ENCODE data around the gene PDE9A. TPM values are rescaled to one million over a fixed set of nuclear protein-coding genes. Genes with fewer than 3 reads are reported as not detected.

Gene PDE9A
- total and polyA plus RNA-seq, 2 of the 4 experiments (the other 2 are of a cell fraction), result 0.89 to 0.90 TPM

- dilution Hi-C loops (cut with HindIII; ENCODE audit: low sequenced_read_pairs, unreplicated experiment), result no loop called here
Observed at GRCh38 chr21:42696501-42697040, 43.1 kb downstream of the PDE9A start.

More at GRCh38 chr21:42696501-42697040, 43.1 kb downstream of the PDE9A start:
- TF ChIP-seq USF2 (IDR thresholded peaks at IDR 0.05; ENCODE audit: low read depth, low read length) (no peak), CHD1 (IDR thresholded peaks at IDR 0.05; ENCODE audit: low read depth, low read length) (no peak), MXI1 (IDR thresholded peaks at IDR 0.05; ENCODE audit: borderline replicate concordance, low read depth, low read length) (no peak), BHLHE40 (IDR thresholded peaks at IDR 0.05; ENCODE audit: low read depth, low read length) (no peak), MAZ (IDR thresholded peaks at IDR 0.05; ENCODE audit: borderline replicate concordance, low read depth, low read length) (no peak), SMC3 (IDR thresholded peaks at IDR 0.05; ENCODE audit: low read depth, low read length) (no peak), CTCF (conservative IDR thresholded peaks at IDR 0.05; ENCODE audit: low read depth, low read length) (no peak), FOS (IDR thresholded peaks at IDR 0.05; ENCODE audit: low read depth, low read length) (no peak), ELK1 (IDR thresholded peaks at IDR 0.05; ENCODE audit: borderline replicate concordance, low read depth, low read length) (no peak), MAFK (IDR thresholded peaks at IDR 0.05; ENCODE audit: low read depth, low read length) (no peak), CEBPB (IDR thresholded peaks at IDR 0.05; ENCODE audit: low read depth, low read length) (no peak), NFE2L2 (IDR thresholded peaks at IDR 0.05; ENCODE audit: low read depth, low read length) (no peak), RCOR1 (IDR thresholded peaks at IDR 0.05; ENCODE audit: insufficient replicate concordance, low read length) (no peak), RAD21 (IDR thresholded peaks at IDR 0.05; ENCODE audit: low read length) (no peak), RFX5 (IDR thresholded peaks at IDR 0.05; ENCODE audit: low read depth, low read length) (no peak), POLR2A (IDR thresholded peaks at IDR 0.05; ENCODE audit: low read depth, low read length) (no peak)
- H4K8ac ChIP-seq (ENCODE audit: low read depth in 2 of 2, low read length in 2 of 2), result no peak overlapping the region
- no peak overlapping the region for H2AK9ac ChIP-seq (replicated peaks; ENCODE audit: low read depth, low read length, poor library complexity)
- H3K18ac ChIP-seq (ENCODE audit: low read depth, low read length), result no peak overlapping the region
- H2BK120ac ChIP-seq (ENCODE audit: low read depth, low read length), result no peak overlapping the region
- no peaks in the 10 kb centered on the region for H3K36me3 ChIP-seq (ENCODE audit: control insufficient read depth, insufficient read depth, low read length)
- intact Hi-C loops (cut with micrococcal nuclease), result no loop called here
- peaks cover 1% of the 10 kb centered on the region; the same call in 1 of the 2 replicates for H3K9me3 ChIP-seq (ENCODE audit: control insufficient read depth, insufficient read depth, low read length)
- ATAC-seq (ENCODE audit: low read depth) (no peak), DNase-seq (no peak)
- CTCF ChIA-PET, result no interaction called here
- H3K27me3 ChIP-seq (ENCODE audit: control insufficient read depth, insufficient read depth, low read length), result no peaks in the 10 kb centered on the region; the same call in 1 of the 2 replicates
- no peaks in the 10 kb centered on the region for H4K20me1 ChIP-seq (ENCODE audit: insufficient read depth, low read length)
- no peaks in the 10 kb centered on the region for H3K9me1 ChIP-seq (ENCODE audit: insufficient read depth, low read length)
- POLR2A ChIA-PET (ENCODE audit: unreplicated experiment), result no interaction called here
- H4K5ac ChIP-seq (ENCODE audit: low read depth, low read length), result no peak overlapping the region
- H2AFZ ChIP-seq (replicated peaks; ENCODE audit: low read length, poor library complexity), result no peak overlapping the region
- H3K4ac ChIP-seq (ENCODE audit: low read depth, low read length), result no peak overlapping the region
- peaks cover 2% of the 10 kb centered on the region; the same call in 1 of the 2 replicates for H3K4me1 ChIP-seq (ENCODE audit: control insufficient read depth, insufficient read depth, low read length)
- no peak overlapping the region for H2AK5ac ChIP-seq (ENCODE audit: low read depth, low read length)
- H3K23ac ChIP-seq (ENCODE audit: low read depth, low read length), result no peak overlapping the region
- no peak overlapping the region for H3K4me2 ChIP-seq (ENCODE audit: low read depth, low read length)
- no peak overlapping the region for H2BK5ac ChIP-seq (ENCODE audit: low read depth, low read length, poor library complexity, severe bottlenecking)
- H2BK20ac ChIP-seq (ENCODE audit: low read depth, low read length), result no peak overlapping the region
- no peak overlapping the region for H3K56ac ChIP-seq (ENCODE audit: extremely low read depth, insufficient read depth, low read length)
- WGBS, 2 experiments (ENCODE audit: extremely low coverage in 2 of 2, insufficient read length in 1 of 2), result 100% methylated on average over 1 of the region's 9 CpGs; no CpG with 5 or more reads in 1 of the 2 experiments
- H3K14ac ChIP-seq (replicated peaks; ENCODE audit: low read depth, low read length), result no peak overlapping the region
- in situ Hi-C loops (cut with MboI; ENCODE audit: low sequenced_read_pairs), result no loop called here
- BruUV-seq (replicated peaks), result no TSS peak
- H4K91ac ChIP-seq (ENCODE audit: insufficient read depth, low read depth, low read length), result no peak overlapping the region
- H2BK15ac ChIP-seq (ENCODE audit: low read depth, low read length), result no peak overlapping the region
- no peaks in the 10 kb centered on the region for H3K79me1 ChIP-seq (ENCODE audit: low read depth in 1 of 2, low read length in 2 of 2)
- no peak overlapping the region for H3K27ac ChIP-seq (ENCODE audit: insufficient read depth, low read length)
- H3K4me3 ChIP-seq (ENCODE audit: insufficient read depth, low read depth, low read length), result no peak overlapping the region
- H3K9ac ChIP-seq (ENCODE audit: low read depth, low read length), result no peak overlapping the region
